CD4-positive, CD25-positive, alpha-beta regulatory T cell (primary cell): ENCODE measurements around the gene NLN. TPM values are rescaled to one million over a fixed set of nuclear protein-coding genes. Genes with fewer than 3 reads are reported as not detected.

Experiments
- ATAC-seq, 2 donors: fragments of 150-1000 bp; cut with Tn5 transposase; one replicate each; pipeline ENCODE4 v1.10.0; 2021; ENCODE audit warnings: low read depth in 2 of 2, moderate number of reproducible peaks in 2 of 2, moderate library complexity in 1 of 2
- DNase-seq, 3 donors: peaks; one replicate each; pipeline versions ENCODE4 v3.0.0 to v3.0.0-alpha.2; 2012 to 2022; ENCODE audit warnings: mixed read lengths in 1 of 3
- H3K27ac ChIP-seq: one replicate; pipeline ENCODE4 v1.7.0; 2013; ENCODE audit warnings: mild to moderate bottlenecking, low read length; ENCODE audit not compliant: insufficient read depth, poor library complexity, severe bottlenecking
- H3K27me3 ChIP-seq: one replicate; pipeline ENCODE4 v1.7.0; 2013; ENCODE audit warnings: low read length; ENCODE audit not compliant: control insufficient read depth, insufficient read depth
- H3K36me3 ChIP-seq: one replicate; pipeline ENCODE4 v1.7.0; 2013; ENCODE audit warnings: mild to moderate bottlenecking, low read length, moderate library complexity; ENCODE audit not compliant: control insufficient read depth, insufficient read depth
- H3K4me1 ChIP-seq: 2 replicates; pipeline ENCODE4 v1.7.0; 2013; ENCODE audit warnings: mild to moderate bottlenecking, low read length; ENCODE audit not compliant: insufficient read depth, control insufficient read depth, poor library complexity, severe bottlenecking
- H3K4me3 ChIP-seq: one replicate; pipeline ENCODE4 v1.7.0; 2013; ENCODE audit warnings: low read depth, mild to moderate bottlenecking, low read length, moderate library complexity
- H3K9me3 ChIP-seq, 2 experiments: 1 replicate in 1 of 2; 2 replicates in 1 of 2; pipeline ENCODE4 v1.7.0; 2013; ENCODE audit warnings: low read length in 2 of 2, mild to moderate bottlenecking in 1 of 2, moderate library complexity in 1 of 2; ENCODE audit not compliant: control insufficient read depth in 2 of 2
- H3K27ac Mint-ChIP-seq, 3 donors: one replicate each; pipeline ENCODE4 v1.8.0; 2020 to 2022; ENCODE audit warnings: mild to moderate bottlenecking in 3 of 3, mixed read lengths in 3 of 3, moderate library complexity in 2 of 3
- H3K27me3 Mint-ChIP-seq: one replicate; pipeline ENCODE4 v1.8.0; 2022; ENCODE audit warnings: mild to moderate bottlenecking, mixed read lengths
- H3K36me3 Mint-ChIP-seq: one replicate; pipeline ENCODE4 v1.8.0; 2020; ENCODE audit warnings: mixed read lengths
- H3K4me1 Mint-ChIP-seq, 4 donors: one replicate each; pipeline ENCODE4 v1.8.0; 2020 to 2022; ENCODE audit warnings: mixed read lengths in 4 of 4, mild to moderate bottlenecking in 1 of 4
- H3K4me3 Mint-ChIP-seq, 4 donors: one replicate each; pipeline ENCODE4 v1.8.0; 2020 to 2022; ENCODE audit warnings: mild to moderate bottlenecking in 4 of 4, mixed read lengths in 4 of 4, moderate library complexity in 3 of 4
- H3K9me3 Mint-ChIP-seq, 7 donors: one replicate each; pipeline ENCODE4 v1.8.0; 2020 to 2022; ENCODE audit warnings: mixed read lengths in 7 of 7, mild to moderate bottlenecking in 3 of 7, moderate library complexity in 2 of 7
- polyA plus RNA-seq, 4 donors: library from polyadenylated mRNA; unstranded; fragments of 300-500 nt; fragmentation: Illumina TruSeq; gene quantifications; one replicate each; pipeline ENCODE4 v1.2.3, GENCODE V29; 2021
- total RNA-seq: library from RNA; stranded (reverse); gene quantifications from one replicate; pipeline ENCODE4 v1.2.3, GENCODE V29; 2022

NLN gene
- total and polyA plus RNA-seq, 5 donors from 2014 or later = 0.65 to 2.0 (median 1.7) TPM

DNA sequence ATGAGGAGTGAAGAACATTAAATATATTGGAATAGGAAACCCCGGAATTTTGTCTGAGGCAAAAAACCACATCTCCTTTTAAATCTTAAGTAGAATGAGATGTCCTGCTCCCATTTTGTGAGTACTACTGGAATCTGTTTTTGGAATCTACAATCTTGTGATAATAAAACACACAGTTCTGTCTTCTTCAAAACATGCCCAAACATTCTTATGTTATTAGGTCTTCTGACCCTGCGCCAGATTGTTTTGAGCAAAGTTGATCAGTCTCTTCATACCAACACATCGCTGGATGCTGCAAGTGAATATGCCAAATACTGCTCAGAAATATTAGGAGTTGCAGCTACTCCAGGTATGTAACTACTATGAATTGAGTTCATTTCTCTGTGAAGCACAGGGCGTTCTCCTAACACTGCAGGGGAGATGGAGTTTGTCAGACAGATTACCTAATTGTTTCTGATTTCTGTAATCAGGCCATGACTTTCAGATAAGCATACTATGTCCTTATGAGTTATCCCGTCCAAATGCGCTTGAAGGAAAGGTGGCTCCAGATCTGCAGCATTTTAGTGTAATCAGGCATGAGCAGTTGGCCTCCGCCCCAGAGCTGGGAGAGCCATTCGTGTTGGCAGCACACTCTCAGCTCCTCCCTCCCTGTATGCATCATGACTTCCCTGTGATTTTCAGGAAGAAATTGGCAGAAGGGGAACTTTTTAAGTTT is 88.0 kb downstream of the NLN start:
- no peak overlapping the region for H3K4me3 ChIP-seq
- H3K27me3 Mint-ChIP-seq = no peaks in the 10 kb centered on the region
- ATAC-seq = no peak

GRCh38 chr5:65811004-65811403 is 89.0 kb downstream of the NLN start:
- no peaks in the 10 kb centered on the region for H3K27me3 Mint-ChIP-seq
- H3K27me3 ChIP-seq = no peaks in the 10 kb centered on the region
- no peak for DNase-seq
- peaks cover 10 to 20% (median 13%) of the 10 kb centered on the region in 4 donors for H3K4me1 Mint-ChIP-seq
- peaks cover 10% of the 10 kb centered on the region for H3K4me1 ChIP-seq
- ATAC-seq = no peak
- no peak overlapping the region for H3K4me3 ChIP-seq
- no peaks in the 10 kb centered on the region for H3K36me3 ChIP-seq
- H3K27ac ChIP-seq = no peak overlapping the region
- H3K27ac Mint-ChIP-seq = no peak overlapping the region
- peaks cover 10% of the 10 kb centered on the region for H3K36me3 Mint-ChIP-seq
- H3K9me3 Mint-ChIP-seq = peaks cover 0 to 1% (median 0%) of the 10 kb centered on the region in 7 donors
- peak overlapping the region in 1 of 4 donors; percentile 43 for H3K4me3 Mint-ChIP-seq
- no peaks in the 10 kb centered on the region for H3K9me3 ChIP-seq

More for the DNA sequence above, 88.0 kb downstream of the NLN start:
- DNase-seq = no peak
- H3K9me3 ChIP-seq = no peaks in the 10 kb centered on the region
- no peak overlapping the region for H3K27ac ChIP-seq
- H3K36me3 Mint-ChIP-seq = peaks cover 9% of the 10 kb centered on the region
- no peak overlapping the region for H3K4me3 Mint-ChIP-seq
- peaks cover 0 to 1% (median 0%) of the 10 kb centered on the region in 7 donors for H3K9me3 Mint-ChIP-seq
- no peaks in the 10 kb centered on the region for H3K27me3 ChIP-seq
- H3K4me1 ChIP-seq = peaks cover 10% of the 10 kb centered on the region
- H3K27ac Mint-ChIP-seq = no peak overlapping the region
- H3K36me3 ChIP-seq = no peaks in the 10 kb centered on the region
- peaks cover 10 to 21% (median 16%) of the 10 kb centered on the region in 4 donors for H3K4me1 Mint-ChIP-seq

DNA sequence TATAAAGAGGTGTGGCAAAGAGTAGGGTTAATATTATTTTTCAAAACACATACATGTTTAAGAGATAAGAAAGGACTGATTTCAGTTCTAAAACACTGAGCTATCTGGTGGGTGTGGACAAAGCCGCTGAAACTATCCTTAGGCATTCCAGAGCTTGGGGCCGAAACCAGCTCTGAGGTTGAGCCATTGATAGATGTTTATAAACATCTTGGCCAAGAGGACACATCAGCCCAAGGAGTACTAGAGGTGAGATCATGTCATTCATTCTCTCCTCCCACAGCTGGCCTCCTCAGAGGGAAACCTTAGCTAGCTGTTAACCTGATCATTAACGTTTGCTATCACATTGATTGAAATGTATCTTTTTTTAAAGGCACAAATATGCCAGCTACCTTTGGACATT is 89.9 kb downstream of the NLN start:
- no peak for ATAC-seq
- no peak overlapping the region for H3K4me3 ChIP-seq
- Mint-ChIP-seq H3K27me3 (no peaks in the 10 kb centered on the region), H3K36me3 (peaks cover 12% of the 10 kb centered on the region), H3K27ac (peak overlapping the region in 1 of 3 donors; percentile 20), H3K4me3 (no peak overlapping the region), H3K4me1 (peaks cover 10 to 20% (median 13%) of the 10 kb centered on the region in 4 donors), H3K9me3 (peaks cover 0 to 1% (median 0%) of the 10 kb centered on the region in 7 donors)
- H3K27me3 ChIP-seq = no peaks in the 10 kb centered on the region
- H3K9me3 ChIP-seq = no peaks in the 10 kb centered on the region
- no peak overlapping the region for H3K27ac ChIP-seq
- H3K36me3 ChIP-seq = no peaks in the 10 kb centered on the region
- H3K4me1 ChIP-seq = peaks cover 10% of the 10 kb centered on the region
- no peak for DNase-seq

- no peaks in the 10 kb centered on the region for H3K27me3 Mint-ChIP-seq
- no peak overlapping the region for H3K27ac ChIP-seq
- peak overlapping the region in 1 of 3 donors; percentile 48 for H3K27ac Mint-ChIP-seq
- ATAC-seq (peak; percentile 34 to 68), DNase-seq (peak in 2 of 3 donors; percentile 17 to 71)
- H3K9me3 ChIP-seq = no peaks in the 10 kb centered on the region
- H3K4me3 Mint-ChIP-seq = peak overlapping the region in 2 of 4 donors; percentile 2 to 35
- H3K27me3 ChIP-seq = no peaks in the 10 kb centered on the region
- H3K36me3 Mint-ChIP-seq = peaks cover 12% of the 10 kb centered on the region
- peaks cover 10% of the 10 kb centered on the region for H3K4me1 ChIP-seq
- peaks cover 10 to 20% (median 13%) of the 10 kb centered on the region in 4 donors for H3K4me1 Mint-ChIP-seq
- no peaks in the 10 kb centered on the region for H3K36me3 ChIP-seq
- H3K4me3 ChIP-seq = peak overlapping the region; percentile 7
- H3K9me3 Mint-ChIP-seq = peaks cover 0 to 1% (median 0%) of the 10 kb centered on the region in 7 donors
Observed at GRCh38 chr5:65812648-65813047, 90.6 kb downstream of the NLN start.

DNA sequence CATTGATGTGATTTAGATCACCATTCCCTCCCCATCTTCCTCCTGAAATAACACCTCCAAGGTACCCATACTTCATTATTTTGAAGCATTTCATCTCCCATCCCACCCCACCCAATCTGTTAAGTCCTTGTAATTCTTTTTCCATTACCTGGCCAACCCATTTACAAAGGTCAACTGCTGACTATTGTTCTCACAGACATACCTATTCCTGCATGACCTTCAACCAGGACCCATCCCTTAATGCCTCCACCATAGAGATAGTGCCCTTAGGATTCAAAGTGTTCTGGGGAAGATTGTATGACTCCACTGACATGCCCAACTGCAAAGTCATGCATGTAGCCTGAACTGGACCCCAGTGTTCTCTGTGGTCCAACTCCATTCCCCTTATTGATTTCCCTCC is 91.2 kb downstream of the NLN start:
- Mint-ChIP-seq H3K4me3 (peak overlapping the region in 1 of 4 donors; percentile 2), H3K36me3 (peaks cover 12% of the 10 kb centered on the region), H3K4me1 (peaks cover 10 to 20% (median 13%) of the 10 kb centered on the region in 4 donors), H3K27me3 (no peaks in the 10 kb centered on the region), H3K27ac (no peak overlapping the region), H3K9me3 (peaks cover 0 to 1% (median 0%) of the 10 kb centered on the region in 7 donors)
- ATAC-seq (no peak), DNase-seq (no peak)
- no peaks in the 10 kb centered on the region for H3K9me3 ChIP-seq
- peaks cover 10% of the 10 kb centered on the region for H3K4me1 ChIP-seq
- H3K27ac ChIP-seq = no peak overlapping the region
- H3K27me3 ChIP-seq = no peaks in the 10 kb centered on the region
- no peak overlapping the region for H3K4me3 ChIP-seq
- H3K36me3 ChIP-seq = no peaks in the 10 kb centered on the region

DNA sequence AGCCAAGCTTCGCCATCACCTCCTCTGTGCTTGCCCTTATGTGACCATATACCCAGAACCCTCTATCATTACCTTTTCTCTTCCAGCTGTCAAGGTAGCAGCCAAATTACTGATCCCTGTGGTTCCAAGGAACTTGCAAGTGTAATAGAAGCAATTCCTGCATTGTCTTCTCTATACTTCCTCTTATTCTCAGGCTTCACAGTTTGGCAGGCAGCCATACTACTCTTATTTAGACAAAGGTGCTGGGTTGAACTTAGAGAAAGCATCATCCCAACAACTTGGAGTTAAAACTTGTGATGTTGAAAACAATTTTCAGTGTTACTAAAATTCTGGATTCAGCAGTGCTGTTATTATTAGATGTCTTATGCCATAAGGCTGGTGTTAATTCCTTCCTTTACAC is 93.2 kb downstream of the NLN start:
- no peaks in the 10 kb centered on the region for H3K27me3 ChIP-seq
- ATAC-seq (no peak), DNase-seq (no peak)
- no peaks in the 10 kb centered on the region for H3K9me3 ChIP-seq
- H3K27ac ChIP-seq = no peak overlapping the region
- Mint-ChIP-seq H3K4me3 (no peak overlapping the region), H3K4me1 (peaks cover 10 to 34% (median 15%) of the 10 kb centered on the region in 4 donors), H3K27ac (no peak overlapping the region), H3K27me3 (no peaks in the 10 kb centered on the region), H3K36me3 (peaks cover 12% of the 10 kb centered on the region), H3K9me3 (peaks cover 0 to 1% (median 0%) of the 10 kb centered on the region in 7 donors)
- no peak overlapping the region for H3K4me3 ChIP-seq
- no peaks in the 10 kb centered on the region for H3K36me3 ChIP-seq
- peaks cover 10% of the 10 kb centered on the region for H3K4me1 ChIP-seq

GRCh38 chr5:65816729-65817128 is 94.7 kb downstream of the NLN start:
- Mint-ChIP-seq H3K4me3 (no peak overlapping the region), H3K36me3 (peaks cover 12% of the 10 kb centered on the region), H3K27me3 (no peaks in the 10 kb centered on the region), H3K4me1 (peaks cover 10 to 34% (median 15%) of the 10 kb centered on the region in 4 donors), H3K27ac (no peak overlapping the region), H3K9me3 (peaks cover 0 to 1% (median 0%) of the 10 kb centered on the region in 7 donors)
- Histone ChIP-seq H3K4me3 (no peak overlapping the region), H3K9me3 (no peaks in the 10 kb centered on the region), H3K27me3 (no peaks in the 10 kb centered on the region), H3K36me3 (no peaks in the 10 kb centered on the region), H3K4me1 (peaks cover 10% of the 10 kb centered on the region), H3K27ac (no peak overlapping the region)
- DNase-seq (no peak), ATAC-seq (no peak)

GRCh38 chr5:65817931-65818330 is 95.9 kb downstream of the NLN start:
- H3K27ac Mint-ChIP-seq = peak overlapping the region in 1 of 3 donors; percentile 24

More at GRCh38 chr5:65817931-65818330, 95.9 kb downstream of the NLN start:
- peaks cover 8% of the 10 kb centered on the region for H3K36me3 Mint-ChIP-seq
- Histone ChIP-seq H3K4me1 (peaks cover 3% of the 10 kb centered on the region), H3K36me3 (no peaks in the 10 kb centered on the region), H3K9me3 (no peaks in the 10 kb centered on the region), H3K27me3 (no peaks in the 10 kb centered on the region), H3K27ac (no peak overlapping the region), H3K4me3 (no peak overlapping the region)
- DNase-seq (no peak), ATAC-seq (no peak)
- H3K9me3 Mint-ChIP-seq = peaks cover 0 to 1% (median 0%) of the 10 kb centered on the region in 7 donors
- H3K27me3 Mint-ChIP-seq = no peaks in the 10 kb centered on the region
- no peak overlapping the region for H3K4me3 Mint-ChIP-seq
- peaks cover 5 to 28% (median 7%) of the 10 kb centered on the region in 4 donors for H3K4me1 Mint-ChIP-seq
